Suprapubic skin (tissue), 4 donors: Measurements from ENCODE around the gene GCLC.

Source experiments
- CTCF ChIP-seq, 2 donors: fragments of 200-600 bp in 1 of 2; fragments of 450-650 bp in 1 of 2; sonication (generic) in 1 of 2; IDR thresholded peaks; one replicate each; pipeline ENCODE4 v1.5.1; 2016 to 2019; ENCODE audit warnings: antibody characterized with exemption in 2 of 2, mild to moderate bottlenecking in 1 of 2, moderate library complexity in 1 of 2
- EP300 ChIP-seq: sonication (generic); formaldehyde crosslinking; IDR thresholded peaks from one replicate; pipeline ENCODE4 v1.6.1; 2017; ENCODE audit warnings: antibody characterized with exemption
- POLR2A ChIP-seq, 2 donors: fragments of 450-650 bp; IDR thresholded peaks; one replicate each; pipeline ENCODE4 v1.6.1; 2017; ENCODE audit warnings: antibody characterized with exemption in 2 of 2, mild to moderate bottlenecking in 2 of 2, moderate library complexity in 2 of 2
- POLR2AphosphoS5 ChIP-seq, 3 donors: sonication (generic); formaldehyde crosslinking; IDR thresholded peaks; one replicate each; pipeline ENCODE4 v1.6.1; 2017; ENCODE audit warnings: antibody characterized with exemption in 3 of 3

DNA sequence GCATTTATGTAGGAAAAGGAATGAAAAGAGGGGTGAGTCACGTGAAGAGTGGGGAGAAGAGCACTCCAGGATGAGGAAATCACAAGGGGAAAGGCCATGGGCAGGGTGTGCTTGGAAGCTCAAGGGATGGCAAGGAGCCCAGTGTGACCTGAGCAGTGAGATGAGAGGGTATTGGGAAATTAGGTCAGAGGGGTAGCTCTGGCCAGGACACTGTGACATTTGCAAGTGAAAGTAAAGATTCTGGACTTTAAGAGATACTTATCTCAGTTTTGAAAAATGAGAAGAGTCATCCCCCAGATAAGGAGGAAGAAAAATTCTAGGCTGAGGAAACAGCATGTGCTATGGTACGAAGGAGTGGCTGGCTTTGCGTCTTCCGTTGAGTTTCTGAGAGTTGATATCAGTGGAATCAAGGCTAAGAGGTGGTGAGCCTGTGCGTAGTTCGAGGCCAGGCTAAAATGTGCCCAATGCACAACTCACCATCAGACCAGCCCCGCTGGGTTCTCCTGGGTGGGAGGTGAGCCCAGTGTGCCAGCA, 79.9 kb downstream of the GCLC start:
- TF ChIP-seq CTCF (IDR thresholded peaks at IDR 0.05), result no peak
- no peak for TF ChIP-seq POLR2AphosphoS5 (IDR thresholded peaks at IDR 0.05)
- no peak for TF ChIP-seq POLR2A (IDR thresholded peaks at IDR 0.05)
- no peak for TF ChIP-seq EP300
